Activated T-cell treated with anti-CD3 and anti-CD28 coated beads for 1 hour (primary cell): ENCODE results near the gene MPPED1.

Experiments used
- DNase-seq: peaks from one replicate; pipeline ENCODE4 v3.0.0-alpha.2; 2020; ENCODE audit warnings: low read depth

The MPPED1 gene

DNA sequence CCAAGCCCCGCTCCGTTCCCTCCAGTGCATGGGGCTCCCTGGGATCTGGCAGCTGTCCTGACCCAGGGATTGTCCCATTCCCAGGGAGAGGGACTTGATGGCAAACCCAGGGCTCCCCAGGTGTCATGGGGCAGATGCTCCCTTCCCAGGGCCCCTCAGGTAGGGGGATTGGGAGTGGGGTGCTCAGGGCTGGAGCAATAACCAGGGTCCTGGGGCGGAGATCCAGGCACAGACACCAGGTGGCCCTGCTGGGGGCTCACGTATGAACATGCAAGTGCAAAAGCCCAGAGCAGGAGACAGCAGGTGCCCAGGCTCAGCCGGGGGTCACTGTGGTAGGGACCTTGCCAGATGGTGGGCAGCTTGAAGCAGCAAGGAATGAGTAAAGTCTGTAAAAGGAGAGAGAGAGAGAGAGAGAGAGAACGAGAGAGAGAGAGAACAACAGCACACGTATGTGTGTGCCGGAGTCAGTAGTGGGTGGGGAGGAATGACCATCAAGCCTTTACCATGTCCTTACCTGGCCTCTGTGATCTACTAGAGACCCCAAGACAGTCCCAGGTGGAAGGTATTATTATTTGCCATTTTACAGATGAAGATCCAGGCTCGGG lies 19.3 kb upstream of the MPPED1 start:
- no peak for DNase-seq

DNA sequence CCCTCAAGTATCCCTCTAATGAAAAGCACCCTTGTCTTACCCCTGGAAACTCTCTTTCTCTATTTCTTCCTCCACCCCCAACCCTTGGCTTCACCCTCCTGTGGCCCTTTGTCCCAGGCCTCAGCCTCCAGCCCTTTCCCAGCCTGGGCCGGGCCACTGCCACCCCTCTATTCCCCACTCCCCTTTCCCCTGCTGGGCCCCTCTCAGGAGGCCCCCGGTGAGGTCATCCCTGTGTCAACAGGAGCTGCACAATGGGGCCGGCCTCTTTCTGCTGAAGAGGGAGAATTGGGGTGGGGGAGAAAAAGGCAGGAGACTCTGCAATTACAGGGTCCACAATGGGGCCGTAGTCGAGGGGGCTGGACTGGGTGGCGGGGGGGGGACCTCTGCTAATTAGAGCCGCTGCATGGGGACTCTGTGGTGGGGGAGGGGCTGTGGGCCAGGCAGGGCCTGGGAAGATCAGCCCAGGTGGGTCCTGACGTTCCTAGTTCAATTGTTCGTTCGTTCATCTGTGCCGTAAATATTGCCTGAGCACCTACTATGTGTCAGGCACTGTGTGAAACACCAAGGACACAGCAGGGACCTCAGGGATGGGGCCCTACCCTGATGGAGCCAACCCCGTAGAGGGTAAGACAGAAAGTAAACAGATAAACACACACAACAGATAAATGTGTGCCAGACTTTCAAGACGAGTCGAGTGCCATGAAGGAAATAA lies 18.5 kb upstream of the MPPED1 start:
- DNase-seq = no peak

DNA sequence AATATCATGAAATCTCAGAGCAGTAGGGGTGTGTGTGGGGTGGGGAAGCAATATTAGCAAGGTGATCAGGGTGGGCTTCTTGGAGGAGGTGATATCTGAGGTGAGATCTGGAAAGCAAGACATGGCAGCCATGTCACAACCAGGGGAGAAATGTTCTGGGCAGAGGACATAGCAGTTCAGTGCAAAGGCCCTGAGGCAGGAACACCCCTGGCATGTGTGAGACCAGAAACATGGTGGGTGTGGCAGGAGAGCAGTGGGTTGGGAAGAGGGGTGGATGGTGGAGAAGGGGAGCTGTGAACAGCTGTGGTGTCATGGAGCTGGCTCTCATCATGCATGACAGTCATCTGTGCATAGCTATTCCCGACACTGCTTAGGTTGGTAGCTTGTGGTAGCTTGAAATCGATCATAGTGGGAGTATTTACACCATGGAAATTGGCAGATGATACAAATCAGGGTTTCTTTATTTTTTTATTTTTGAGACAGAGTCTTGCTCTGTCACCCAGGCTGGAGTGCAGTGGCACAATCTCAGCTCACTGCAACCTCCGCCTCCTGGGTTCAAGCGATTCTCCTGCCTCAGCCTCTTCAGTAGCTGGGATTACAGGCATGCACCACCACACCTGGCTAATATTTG lies 17.9 kb upstream of the MPPED1 start:
- no peak for DNase-seq

DNA sequence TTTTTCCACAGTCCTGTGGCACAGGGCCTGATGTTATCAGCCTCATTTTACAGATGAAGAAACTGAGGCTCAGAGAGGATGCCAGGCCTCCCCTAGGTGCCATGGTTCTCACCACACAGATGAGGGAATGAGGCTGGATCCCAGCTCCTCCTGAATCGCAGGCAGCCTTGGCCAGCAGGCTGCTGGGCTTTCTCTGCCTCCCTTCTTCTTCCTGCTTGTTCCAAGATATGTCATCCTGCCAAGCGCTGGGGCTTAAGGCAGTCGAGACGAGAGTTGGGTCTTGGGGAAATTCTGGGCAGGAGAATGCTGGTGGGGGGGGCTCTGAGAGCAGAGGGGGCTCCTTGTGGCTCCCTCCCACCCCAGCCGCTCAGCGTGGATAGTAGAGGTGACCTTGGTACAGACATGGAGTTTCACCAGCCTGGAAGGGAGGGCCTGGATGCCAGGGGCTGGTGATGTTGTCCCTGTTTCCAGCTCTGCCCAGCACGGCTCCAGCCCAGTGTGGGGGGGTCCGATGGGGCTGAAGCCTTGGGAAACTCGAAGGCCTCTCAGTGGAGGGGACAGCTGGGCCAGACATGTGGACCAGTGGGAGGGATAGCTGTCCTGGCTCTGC lies 16.6 kb upstream of the MPPED1 start:
- no peak for DNase-seq

DNA sequence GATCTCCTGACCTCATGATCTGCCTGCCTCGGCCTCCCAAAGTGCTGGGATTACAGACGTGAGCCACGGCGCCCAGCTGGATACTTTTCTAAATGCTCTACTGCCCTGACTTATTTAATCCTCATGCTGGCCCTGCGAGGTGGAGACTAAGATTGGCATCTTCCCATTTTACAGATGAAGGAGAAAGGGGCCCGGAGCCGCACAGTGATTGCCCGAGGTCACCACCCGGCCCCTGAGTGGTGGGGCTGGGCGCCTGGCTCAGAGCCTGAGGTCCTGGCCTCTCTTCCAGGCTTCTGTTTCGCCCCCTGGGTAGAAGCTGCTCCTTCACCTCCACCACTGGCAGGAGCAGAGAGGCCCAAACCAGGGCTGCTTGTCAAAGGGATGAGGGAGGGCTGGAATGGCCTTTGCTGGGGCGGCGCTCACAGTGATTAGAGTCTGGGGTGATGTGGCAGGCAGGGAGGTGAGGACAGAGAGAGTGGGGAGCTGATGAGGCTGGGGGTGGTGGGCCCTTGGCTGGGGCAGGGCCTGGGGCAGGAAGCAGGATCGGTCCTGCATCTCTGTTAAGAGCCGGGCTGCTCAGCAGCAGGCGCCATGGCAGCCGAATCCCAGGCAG lies 15.4 kb upstream of the MPPED1 start:
- no peak for DNase-seq

DNA sequence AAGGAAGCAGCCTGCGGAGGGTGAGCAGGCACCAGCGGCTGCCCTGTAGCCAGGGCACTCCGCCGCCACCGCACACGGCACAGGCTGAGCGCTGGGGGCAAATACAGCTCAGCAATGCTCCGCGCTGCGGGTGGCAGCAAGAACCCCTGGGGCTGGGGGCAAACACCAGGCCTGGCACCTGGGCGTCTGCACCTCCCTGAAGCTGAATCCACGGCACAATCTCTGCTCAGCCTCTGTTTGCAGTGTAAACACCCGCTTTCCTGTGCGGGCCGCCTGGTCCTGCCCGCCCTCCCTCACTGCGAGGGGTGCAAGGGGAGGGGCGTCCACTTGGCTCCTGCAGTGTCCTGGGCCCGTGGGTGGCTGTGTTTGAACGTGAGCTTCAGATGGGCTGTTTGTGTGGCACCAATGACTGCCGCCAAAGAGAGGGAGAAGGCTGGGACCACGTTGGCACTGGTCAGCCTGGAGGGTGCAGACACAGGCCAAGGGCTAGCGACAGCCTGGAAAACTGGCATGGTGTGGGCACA lies 14.8 kb upstream of the MPPED1 start:
- no peak for DNase-seq

DNA sequence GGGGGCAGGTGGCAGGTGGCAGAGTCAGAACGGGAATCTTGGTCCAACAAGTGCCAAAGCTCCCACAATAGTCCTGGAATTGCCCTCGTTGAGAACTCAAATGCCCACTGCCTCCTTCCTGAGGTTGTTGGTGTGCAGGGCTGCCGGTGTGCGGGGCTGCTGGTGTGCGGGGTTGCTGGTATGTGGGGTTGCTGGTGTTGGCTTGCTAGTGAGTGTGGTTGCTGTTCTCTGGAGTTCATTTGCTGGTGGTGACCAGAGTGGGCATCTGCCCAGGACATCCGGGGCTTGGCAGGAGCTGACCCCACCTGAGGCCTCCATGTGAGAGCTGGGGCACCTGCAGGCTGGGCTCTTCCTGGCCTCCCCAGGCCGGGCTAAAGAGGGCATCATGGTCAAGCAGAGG lies 14.0 kb upstream of the MPPED1 start:
- no peak for DNase-seq

DNA sequence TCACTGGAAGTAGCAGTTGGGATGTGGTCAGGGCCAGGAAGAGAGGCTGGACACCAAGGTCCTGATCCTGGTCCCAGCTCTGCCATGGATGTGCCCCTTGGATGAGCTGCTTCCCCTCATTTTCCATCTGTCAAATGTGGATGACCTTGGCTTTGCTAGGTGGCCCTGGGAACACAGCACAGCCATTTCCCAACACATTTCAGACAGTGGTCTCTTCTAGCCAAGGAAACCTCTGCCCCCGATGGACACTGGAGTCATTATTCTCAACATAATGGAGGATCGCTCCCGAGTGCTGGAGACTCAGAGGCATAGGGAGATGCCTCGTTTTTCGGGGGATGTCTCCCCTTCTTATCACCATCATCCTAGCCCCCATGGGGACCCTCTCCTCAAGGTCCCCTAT lies 13.6 kb upstream of the MPPED1 start:
- no peak for DNase-seq

DNA sequence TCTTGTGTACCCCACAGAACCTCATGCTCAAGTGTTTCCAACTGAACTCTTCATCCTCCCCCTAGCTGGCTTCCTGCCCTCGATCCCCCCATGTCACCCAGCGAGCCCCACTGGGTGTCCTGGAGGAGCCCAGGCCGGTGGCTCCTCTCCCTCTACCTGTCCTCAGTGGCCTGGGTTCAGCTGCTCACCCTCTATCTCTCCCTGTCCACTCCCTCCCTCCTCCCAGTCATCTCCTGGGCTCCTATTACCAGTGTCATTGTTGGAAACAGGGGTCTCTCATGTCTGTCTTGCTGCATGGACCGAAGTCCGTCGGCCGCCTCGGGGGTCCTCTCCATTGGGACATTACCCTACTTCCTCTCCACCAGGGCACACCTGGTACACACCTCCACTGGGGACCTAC lies 12.9 kb upstream of the MPPED1 start:
- no peak for DNase-seq

DNA sequence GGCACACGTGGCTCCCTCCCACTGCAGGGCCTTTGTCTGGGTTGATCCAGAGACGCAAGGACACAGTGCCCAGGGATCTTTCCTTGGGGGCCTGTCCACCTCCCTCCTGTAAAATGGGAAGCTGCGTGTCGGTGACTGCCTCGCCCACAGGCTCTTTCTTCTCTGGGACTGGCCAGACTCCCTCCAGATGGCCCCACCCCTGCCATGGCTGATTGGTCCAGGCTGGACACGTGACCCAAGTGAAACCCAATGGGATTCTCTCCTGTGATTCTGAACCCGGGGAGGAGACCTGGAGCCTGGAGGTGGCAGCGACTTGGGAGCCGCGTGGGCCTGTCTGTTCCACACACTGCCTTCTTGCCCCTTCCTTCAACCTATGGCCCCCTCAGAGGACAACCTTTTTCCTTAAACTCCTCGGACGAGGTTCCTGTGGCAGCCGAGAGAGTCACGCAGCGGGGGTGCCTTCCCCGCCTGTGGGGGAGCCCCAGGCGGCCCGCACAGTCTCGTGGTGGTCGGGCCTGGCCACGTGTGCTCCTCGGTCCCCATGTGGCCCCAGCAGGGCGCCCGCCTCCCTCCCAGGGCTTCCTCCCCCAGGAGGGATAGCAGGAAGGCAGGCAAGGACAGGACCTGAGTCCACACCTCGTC lies 12.4 kb upstream of the MPPED1 start:
- DNase-seq = no peak

DNA sequence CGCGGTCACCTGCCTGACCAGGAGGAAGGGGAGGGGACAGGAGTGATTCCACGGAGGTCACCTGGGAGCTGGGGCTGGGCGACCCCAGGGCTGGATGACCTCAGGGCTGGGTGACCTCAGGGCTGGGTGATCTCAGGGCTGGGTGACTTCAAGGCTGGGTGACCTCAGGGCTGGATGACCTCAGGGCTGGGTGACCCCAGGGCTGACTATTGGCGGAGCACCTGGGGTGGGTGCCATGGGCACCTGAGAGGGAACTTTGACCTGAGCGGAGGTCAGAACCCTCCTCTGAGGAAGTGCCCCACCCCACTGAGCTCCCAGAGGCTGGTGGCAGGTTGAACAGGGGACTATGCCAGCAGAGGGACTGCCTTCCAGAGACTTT lies 11.8 kb upstream of the MPPED1 start:
- no peak for DNase-seq

DNA sequence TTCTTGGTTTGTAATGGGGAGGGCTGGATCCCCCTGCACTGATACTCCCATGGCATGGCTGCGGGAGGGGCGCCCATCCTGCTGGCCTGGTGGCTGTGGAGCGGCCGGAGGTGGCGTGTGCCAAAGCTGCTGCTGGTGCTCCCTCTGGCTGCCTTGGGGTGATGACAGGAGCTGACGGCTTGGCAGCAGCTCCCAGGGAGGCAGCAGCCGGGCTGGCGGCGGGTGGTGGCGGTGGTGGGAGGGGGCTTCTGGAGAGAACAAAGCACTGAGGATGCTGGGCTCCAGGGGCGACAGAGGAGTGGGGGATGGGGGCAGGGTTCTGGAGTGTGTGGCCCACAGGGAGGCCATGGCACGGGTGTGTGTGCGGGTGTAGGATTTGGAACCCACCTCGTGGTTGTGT lies 11.4 kb upstream of the MPPED1 start:
- no peak for DNase-seq

DNA sequence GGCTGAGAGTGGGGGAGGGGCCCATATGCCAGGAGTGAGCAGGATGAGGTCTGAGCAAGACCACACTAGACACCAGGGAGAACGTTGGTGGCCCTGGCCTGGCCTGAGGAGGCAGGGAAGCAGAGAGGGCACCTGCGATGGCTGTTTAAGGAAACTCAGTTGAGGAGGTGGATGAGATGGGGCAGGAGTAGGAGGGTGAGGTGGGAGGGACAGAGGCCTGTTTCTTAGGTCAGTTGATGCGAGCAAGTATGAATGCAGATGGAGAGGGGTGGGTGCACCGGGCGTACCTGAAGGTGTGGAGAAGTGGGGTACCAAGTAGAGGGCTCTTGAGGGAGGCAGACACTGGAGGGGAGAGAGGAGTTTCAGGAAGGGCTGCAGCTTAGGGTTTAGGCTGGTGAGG lies 10.6 kb upstream of the MPPED1 start:
- no peak for DNase-seq

DNA sequence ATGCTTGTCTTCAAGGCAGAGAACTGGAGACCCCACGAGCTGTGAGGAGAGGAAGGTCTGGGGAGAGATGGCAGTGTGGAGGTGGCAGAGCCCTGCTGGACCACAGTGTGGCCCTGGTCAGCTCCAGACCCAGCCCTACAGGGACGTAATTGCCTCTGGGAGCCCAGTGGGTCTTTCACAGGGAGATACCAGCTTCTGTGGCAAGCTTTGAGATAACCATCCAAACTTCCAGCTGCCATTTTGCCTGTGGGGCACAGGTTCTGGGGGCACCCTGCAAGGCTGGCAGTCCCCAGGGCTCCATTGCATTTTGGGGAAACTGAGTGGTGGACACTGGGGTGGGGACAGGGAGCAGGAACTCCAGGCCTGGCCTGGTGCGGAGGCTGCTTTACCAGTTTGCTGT lies 10.2 kb upstream of the MPPED1 start:
- no peak for DNase-seq

DNA sequence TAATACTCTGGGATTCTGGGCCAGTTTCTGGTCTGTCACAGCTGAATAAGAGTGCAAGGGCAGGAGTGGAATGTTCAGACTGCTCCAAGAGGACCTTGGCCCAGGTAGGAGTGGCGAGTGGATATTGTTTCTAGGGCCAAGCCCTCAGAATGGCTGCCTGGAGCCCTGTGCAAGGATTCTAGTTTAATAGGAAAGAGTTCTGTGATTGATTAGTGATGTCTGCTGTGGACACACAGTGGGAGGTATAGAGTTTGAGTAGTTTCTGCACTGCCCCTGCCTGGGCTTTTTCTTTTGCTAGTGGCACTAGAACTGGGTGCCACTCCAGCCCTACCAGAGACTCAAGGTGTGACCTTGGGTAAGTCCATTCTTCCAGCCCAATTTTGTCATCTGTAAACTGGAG lies 9.7 kb upstream of the MPPED1 start:
- no peak for DNase-seq

DNA sequence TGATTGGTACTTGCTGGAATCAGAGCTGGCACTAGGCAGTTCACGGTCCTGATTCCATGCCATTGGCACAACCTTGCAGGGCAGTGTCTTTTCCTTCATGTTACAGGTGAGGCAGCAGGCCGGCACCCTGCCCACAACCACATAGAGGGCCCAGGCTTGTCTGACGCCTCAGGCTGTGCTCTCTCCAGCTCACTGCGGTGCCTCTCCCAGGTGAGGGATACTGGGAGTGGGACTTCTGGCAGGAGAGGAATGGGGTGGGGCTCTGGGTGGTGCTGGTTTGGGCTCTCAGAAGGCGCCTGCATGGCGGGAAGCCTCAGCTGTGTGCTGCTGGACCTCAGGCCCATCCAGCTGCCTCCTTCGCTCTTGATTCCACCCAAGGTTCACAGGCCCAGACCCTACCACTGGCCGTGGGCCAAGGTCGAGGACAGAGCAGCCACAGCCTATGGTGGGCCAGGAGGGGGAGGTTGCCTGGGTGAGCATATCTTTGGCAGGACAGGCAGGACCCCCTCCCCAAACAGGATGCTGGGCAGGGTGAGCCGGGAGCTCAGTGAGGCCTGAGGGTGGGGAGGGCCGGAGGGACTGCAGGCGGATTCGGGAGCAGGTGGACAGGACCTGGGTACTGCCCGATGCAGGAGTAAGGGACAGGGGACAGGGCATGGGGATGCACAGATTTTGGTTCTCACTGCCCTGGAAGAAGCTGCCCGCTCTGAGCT lies 7.0 kb upstream of the MPPED1 start:
- DNase-seq = no peak

DNA sequence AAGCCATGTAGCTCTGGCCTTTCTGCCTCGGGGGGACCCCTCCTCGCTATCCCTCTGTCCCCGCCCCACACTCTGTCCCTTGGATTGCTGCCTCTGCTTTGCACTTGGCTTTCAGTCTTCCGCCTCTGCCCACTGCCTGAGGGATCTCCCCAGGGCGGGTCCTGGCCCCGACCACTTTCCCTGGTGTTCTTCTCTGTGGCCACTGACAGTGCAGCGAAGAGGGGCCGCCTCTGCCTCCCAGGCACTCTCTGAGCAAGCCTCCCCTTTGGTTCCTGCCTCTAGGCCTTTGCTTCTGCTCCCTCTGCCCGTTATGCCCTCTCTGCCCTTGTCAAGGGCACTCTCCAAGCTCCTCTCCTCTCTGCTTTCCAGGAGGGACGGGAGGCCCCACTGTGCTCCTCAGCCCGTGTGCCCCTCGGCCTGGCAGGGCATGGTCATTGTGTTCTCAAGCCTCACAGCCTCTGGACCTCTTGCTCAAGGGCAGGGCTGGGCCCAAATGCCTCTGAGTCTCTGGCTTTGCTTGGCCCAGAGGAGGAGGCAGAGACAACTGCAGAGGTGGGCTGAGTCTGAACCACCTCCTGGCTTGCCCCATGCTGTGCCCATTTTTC lies 5.5 kb upstream of the MPPED1 start:
- no peak for DNase-seq

DNA sequence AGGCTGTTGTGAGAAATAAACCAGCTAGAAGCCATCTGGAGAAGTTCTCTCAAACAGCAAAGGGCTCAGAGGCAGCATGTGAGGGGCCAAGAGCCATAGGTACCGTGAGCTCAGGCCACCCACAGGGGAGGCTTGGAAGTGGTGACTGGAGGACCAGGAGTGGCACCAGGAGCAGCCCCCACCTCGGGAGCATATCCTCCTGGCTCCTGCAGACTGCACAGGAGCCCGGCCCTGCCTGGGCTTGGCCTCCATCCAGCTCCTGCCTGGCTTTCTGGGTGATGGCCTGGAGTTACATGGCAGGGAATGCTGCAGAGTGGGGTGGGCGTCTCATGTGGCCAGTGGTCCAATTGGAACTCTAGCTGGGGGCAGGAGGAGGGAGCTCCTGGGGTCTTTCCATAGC lies 4.2 kb upstream of the MPPED1 start:
- no peak for DNase-seq

DNA sequence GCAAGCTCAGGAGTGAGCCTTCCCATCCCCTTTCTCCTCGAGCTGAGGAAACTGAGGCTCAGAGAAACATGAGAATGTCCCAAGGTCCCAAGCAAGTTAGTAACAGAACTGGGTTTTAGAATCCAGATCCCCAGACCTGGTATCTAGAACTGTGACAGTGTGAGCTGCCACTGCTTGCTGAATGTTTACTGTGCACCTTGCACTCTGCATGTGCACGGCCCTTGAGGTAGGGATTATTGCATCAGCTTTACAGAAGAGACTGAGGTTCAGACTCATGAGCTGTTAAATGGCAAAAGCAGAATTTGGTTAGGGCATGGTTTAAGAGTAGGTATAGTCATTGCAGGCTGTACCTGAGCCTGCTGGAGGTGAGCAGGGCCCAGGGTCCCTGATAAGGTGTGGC lies 3.8 kb upstream of the MPPED1 start:
- DNase-seq = no peak

DNA sequence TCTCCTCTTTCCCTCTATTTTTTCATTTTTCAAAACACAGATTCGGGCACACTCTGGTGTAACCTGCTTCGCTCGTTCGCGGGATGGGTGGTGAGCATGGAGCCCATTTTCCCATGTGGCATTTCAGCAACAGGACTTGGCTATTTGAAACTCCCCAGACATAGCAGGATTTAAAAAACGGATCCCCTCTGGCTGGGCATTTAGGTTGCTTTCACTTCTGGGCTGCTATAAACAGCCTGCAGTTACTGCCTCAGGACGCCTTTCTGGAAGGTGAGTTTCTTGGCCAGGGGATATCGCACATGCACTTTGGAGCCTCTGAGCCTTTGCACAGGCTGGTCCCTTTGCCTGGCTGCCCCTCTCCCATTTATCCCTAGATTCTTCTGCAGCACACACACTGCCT lies 2.8 kb upstream of the MPPED1 start:
- DNase-seq = no peak

DNA sequence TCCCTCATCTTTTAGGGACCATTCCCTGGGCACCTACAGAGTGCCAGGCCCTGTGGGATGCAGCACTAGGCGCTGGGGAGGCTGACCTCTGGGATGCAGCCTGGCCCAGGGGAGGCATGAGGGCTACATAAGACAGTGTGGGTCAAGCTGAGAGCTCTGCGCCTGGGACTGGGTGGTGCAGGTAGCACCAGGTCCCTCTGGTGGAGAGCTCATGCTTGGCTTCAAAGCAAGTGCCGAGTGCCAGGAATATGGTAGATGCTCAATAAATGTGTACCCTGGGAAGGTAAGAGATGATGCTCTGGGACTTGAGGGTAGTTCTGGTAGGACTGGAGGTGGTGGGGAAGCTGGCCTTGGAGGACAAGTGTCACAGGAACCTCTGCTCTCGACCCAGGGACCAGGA lies 2.0 kb upstream of the MPPED1 start:
- DNase-seq = no peak
